HepG2 (cell line): Measurements from ENCODE around the gene MBD3. TPM values are rescaled to one million over a fixed set of nuclear protein-coding genes. Genes with fewer than 3 reads are reported as not detected.

Experiments
- CSRNP2 ChIP-seq: sonication (generic); formaldehyde crosslinking; conservative IDR thresholded peaks from 2 replicates; pipeline ENCODE4 v1.8.0; 2022; ENCODE audit warnings: low read depth, missing genetic modification reagents
- HOXA7 ChIP-seq: sonication (generic); formaldehyde crosslinking; IDR thresholded peaks from 2 replicates; pipeline ENCODE4 v1.8.1; 2022; ENCODE audit warnings: mild to moderate bottlenecking, missing genetic modification reagents, moderate library complexity
- JUNB ChIP-seq: sonication (generic); formaldehyde crosslinking; IDR thresholded peaks from 2 replicates; pipeline ENCODE4 v1.8.0; 2022; ENCODE audit warnings: missing genetic modification reagents, mild to moderate bottlenecking, borderline replicate concordance
- KMT2A ChIP-seq: sonication (generic); formaldehyde crosslinking; IDR thresholded peaks from 2 replicates; pipeline ENCODE4 v1.4.0; 2020; ENCODE audit warnings: missing genetic modification reagents
- MAFF ChIP-seq: IDR thresholded peaks from 2 replicates; pipeline ENCODE4 v1.6.1; 2011; ENCODE audit warnings: low read depth, low read length, improper control_type of control experiment
- MBD4 ChIP-seq: IDR thresholded peaks from 2 replicates; pipeline ENCODE4 v1.6.1; 2012; ENCODE audit warnings: low read length, inconsistent platforms, borderline replicate concordance
- NFE2 ChIP-seq: sonication (generic); formaldehyde crosslinking; IDR thresholded peaks from 2 replicates; pipeline ENCODE4 v1.4.0; 2020; ENCODE audit warnings: missing genetic modification reagents
- PRDM15 ChIP-seq: sonication (generic); formaldehyde crosslinking; IDR thresholded peaks from 2 replicates; pipeline ENCODE4 v1.4.0; 2020; ENCODE audit warnings: missing genetic modification reagents
- THAP11 ChIP-seq: IDR thresholded peaks from 2 replicates; pipeline ENCODE4 v1.6.1; 2016; ENCODE audit warnings: missing biosample characterization, missing genetic modification reagents
- THYN1 ChIP-seq: sonication (generic); formaldehyde crosslinking; IDR thresholded peaks from 2 replicates; pipeline ENCODE4 v1.8.1; 2023; ENCODE audit warnings: low read depth, mild to moderate bottlenecking, moderate library complexity, missing genetic modification reagents, borderline replicate concordance
- TIGD3 ChIP-seq: sonication (generic); formaldehyde crosslinking; IDR thresholded peaks from 2 replicates; pipeline ENCODE4 v1.5.1; 2020; ENCODE audit warnings: mild to moderate bottlenecking, missing genetic modification reagents, borderline replicate concordance
- ZFP91 ChIP-seq: sonication (generic); formaldehyde crosslinking; IDR thresholded peaks from 2 replicates; pipeline ENCODE4 v1.9.0; 2022; ENCODE audit warnings: missing genetic modification reagents, mild to moderate bottlenecking, borderline replicate concordance
- ZKSCAN1 ChIP-seq: fragments of 150-350 bp; IDR thresholded peaks from 2 replicates; pipeline ENCODE4 v1.6.1; 2014; ENCODE audit warnings: low read length
- ZNF260 ChIP-seq: sonication (generic); formaldehyde crosslinking; IDR thresholded peaks from 2 replicates; pipeline ENCODE4 v1.4.0; 2020; ENCODE audit warnings: missing genetic modification reagents, low read depth, mild to moderate bottlenecking, borderline replicate concordance
- ZNF33B ChIP-seq: sonication (generic); formaldehyde crosslinking; IDR thresholded peaks from 2 replicates; pipeline ENCODE4 v1.5.1; 2020; ENCODE audit warnings: mild to moderate bottlenecking, missing genetic modification reagents
- ZNF614 ChIP-seq: IDR thresholded peaks from 2 replicates; pipeline ENCODE4 v1.6.1; 2018; ENCODE audit warnings: missing biosample characterization, missing genetic modification reagents, inconsistent platforms, borderline replicate concordance
- ZNF75D ChIP-seq: sonication (generic); formaldehyde crosslinking; IDR thresholded peaks from 2 replicates; pipeline ENCODE4 v1.8.1; 2023; ENCODE audit warnings: missing genetic modification reagents, mild to moderate bottlenecking, borderline replicate concordance
- ZXDC ChIP-seq: sonication (generic); formaldehyde crosslinking; IDR thresholded peaks from 2 replicates; pipeline ENCODE4 v1.5.0; 2020; ENCODE audit warnings: mild to moderate bottlenecking, missing genetic modification reagents
- polyA plus RNA-seq, 8 experiments: library from polyadenylated mRNA; depleted of rRNA in 3 of 8; stranded (reverse) in 7 of 8; unstranded in 1 of 8; fragments of >200 nt; fragmentation: Illumina TruSeq in 4 of 8; extraction: Trizol in 4 of 8; gene quantifications; 2 replicates each; pipeline versions ENCODE4 v1.2.1 to v1.2.3, GENCODE V29; 2011 to 2016; ENCODE audit warnings: low read depth in 4 of 8, missing spikeins in 1 of 8, mixed read lengths in 1 of 8; ENCODE audit not compliant: insufficient read depth in 1 of 8
- total RNA-seq, 5 experiments: library from RNA; depleted of rRNA; stranded (reverse); fragments of >200 nt; fragmentation: Illumina TruSeq; extraction: Trizol; gene quantifications; 2 replicates each; pipeline ENCODE4 v1.2.3, GENCODE V29; 2016; ENCODE audit warnings: low read depth in 1 of 5

The MBD3 gene
- total and polyA plus RNA-seq, 2 of the 13 experiments (the other 11 are each of a cell fraction or from before 2014, with no cell fraction given), result 21.2 to 76.9 TPM

GRCh38 chr19:1592024-1592754 lies 476 bp downstream of the MBD3 start (continued):
- TF ChIP-seq ZKSCAN1, result no peak
- no peak for TF ChIP-seq ZFP91 (CRISPR knock-in tag)
- TF ChIP-seq PRDM15 (CRISPR knock-in tag), result no peak
- peak; percentile 79 for TF ChIP-seq THAP11 (CRISPR knock-in tag)
- no peak for TF ChIP-seq ZNF614 (CRISPR knock-in tag)
- TF ChIP-seq ZXDC (CRISPR knock-in tag), result no peak; the same call in 1 of the 2 replicates
- no peak for TF ChIP-seq MBD4
- TF ChIP-seq JUNB (CRISPR knock-in tag), result no peak
- 0 out of 2 replicates have a peak, but pooled peaks have one; percentile 55 for TF ChIP-seq ZNF33B (CRISPR knock-in tag)
- no peak for TF ChIP-seq TIGD3 (CRISPR knock-in tag)
- no peak for TF ChIP-seq THYN1 (CRISPR knock-in tag)
- no peak for TF ChIP-seq NFE2 (CRISPR knock-in tag)
- TF ChIP-seq MAFF, result no peak
- TF ChIP-seq HOXA7 (CRISPR knock-in tag), result no peak
- TF ChIP-seq ZNF260 (CRISPR knock-in tag), result no peak
- no peak for TF ChIP-seq CSRNP2 (CRISPR knock-in tag)
- no peak for TF ChIP-seq ZNF75D (CRISPR knock-in tag)
- TF ChIP-seq KMT2A (CRISPR knock-in tag), result no peak
